Left renal cortex interstitium (tissue), 4 donors: ENCODE measurements around the gene TOR2A. TPM values are rescaled to one million over a fixed set of nuclear protein-coding genes. Genes with fewer than 3 reads are reported as not detected.
"Not testable (repeated sequence)": the region's sequence is repeated elsewhere in the genome, so short reads cannot be mapped to it uniquely, and the experiment has no call there.

Experiments
- DNase-seq, 4 donors: peaks; one replicate each; pipeline ENCODE4 v3.0.0-alpha.2; 2013; ENCODE audit warnings: low read depth in 4 of 4, low spot score in 2 of 4, missing footprints in 1 of 4
- polyA plus RNA-seq, 4 donors: library from polyadenylated mRNA; unstranded; fragments of 120-200 nt; gene quantifications; one replicate each; pipeline ENCODE4 v1.2.1, GENCODE V29; 2013; ENCODE audit not compliant: insufficient read length in 4 of 4

Gene TOR2A
- 10 to 100 TPM; 13.7 to 21.6 (median 16.8) TPM for polyA plus RNA-seq

GRCh38 chr9:127734747-127735529 is at the start of gene TOR2A:
Gene TOR2A, minus strand, starts transcription at chr9:127735294. Its CDS starts 24 bp downstream, at chr9:127735270.
- DNase-seq: peak; percentile 86 to 96 (median 94)

GRCh38 chr9:127783111-127784008 is 48.3 kb upstream of the TOR2A start:
- DNase-seq: no peak

GRCh38 chr9:127781806-127782205 is 46.7 kb upstream of the TOR2A start:
- no peak for DNase-seq

GRCh38 chr9:127780909-127781308 is 45.8 kb upstream of the TOR2A start:
- DNase-seq: not testable (repeated sequence)

- DNase-seq: no peak
These were observed 45.2 kb upstream of the TOR2A start for GRCh38 chr9:127780126-127780885.

- DNase-seq: no peak
These were observed 44.3 kb upstream of the TOR2A start for GRCh38 chr9:127779136-127779981.

GRCh38 chr9:127778280-127779135 is 43.4 kb upstream of the TOR2A start, which contains the start of gene SH2D3C:
Gene SH2D3C, minus strand, starts transcription at chr9:127778666. Its CDS starts 39 bp downstream, at chr9:127778627.
- no peak for DNase-seq

GRCh38 chr9:127777368-127777980 is 42.4 kb upstream of the TOR2A start:
- no peak for DNase-seq

- DNase-seq: no peak
These were observed 41.8 kb upstream of the TOR2A start for GRCh38 chr9:127776924-127777289.

GRCh38 chr9:127776195-127776923 is 41.3 kb upstream of the TOR2A start:
- DNase-seq: no peak

- no peak for DNase-seq
These were observed 38.9 kb upstream of the TOR2A start for GRCh38 chr9:127773981-127774380.

- no peak for DNase-seq
These were observed 38.2 kb upstream of the TOR2A start for GRCh38 chr9:127773272-127773671.

- no peak for DNase-seq
These were observed 37.5 kb upstream of the TOR2A start for GRCh38 chr9:127772603-127773002.

GRCh38 chr9:127771570-127772189 is 36.6 kb upstream of the TOR2A start:
- no peak for DNase-seq

GRCh38 chr9:127770905-127771569 is 35.9 kb upstream of the TOR2A start:
- peak; percentile 82 to 95 (median 92) for DNase-seq

- DNase-seq: no peak
These were observed 35.5 kb upstream of the TOR2A start for GRCh38 chr9:127770583-127770904.
